Brain pericyte (primary cell): ENCODE measurements around the gene KRT17.
"Not testable (repeated sequence)": the region's sequence is repeated elsewhere in the genome, so short reads cannot be mapped to it uniquely, and the experiment has no call there.

ENCODE experiments used
- DNase-seq: peaks from one replicate; pipeline ENCODE4 v3.0.0-alpha.2; 2012; ENCODE audit warnings: low read depth, low spot score

Gene KRT17

DNA sequence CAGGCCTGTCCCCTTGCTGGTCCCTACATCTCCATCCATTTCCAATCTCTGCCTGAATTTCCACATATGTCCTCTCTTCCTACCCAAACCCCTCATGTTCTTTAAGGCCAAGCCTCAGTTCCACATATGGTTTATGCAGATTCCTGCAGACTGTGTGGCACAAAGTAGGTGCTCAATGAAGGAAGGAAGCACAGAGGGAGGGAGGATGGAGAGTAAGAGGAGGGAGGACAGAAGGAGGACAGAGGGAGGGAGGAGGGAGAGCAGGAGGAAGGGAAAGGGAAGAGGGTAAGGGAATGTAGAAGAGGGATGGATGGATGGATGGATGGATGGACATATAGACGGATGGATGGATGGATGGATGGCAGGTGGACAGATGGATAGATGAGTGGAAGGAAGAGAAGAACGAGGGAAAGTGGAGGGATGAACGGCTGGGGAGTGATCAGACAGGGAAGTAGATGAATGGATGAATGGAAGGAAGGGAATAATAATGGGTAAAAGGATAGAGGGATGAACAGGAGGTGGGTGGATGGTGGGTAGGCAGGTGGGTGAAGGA, 29.9 kb downstream of the KRT17 start:
- no peak for DNase-seq

DNA sequence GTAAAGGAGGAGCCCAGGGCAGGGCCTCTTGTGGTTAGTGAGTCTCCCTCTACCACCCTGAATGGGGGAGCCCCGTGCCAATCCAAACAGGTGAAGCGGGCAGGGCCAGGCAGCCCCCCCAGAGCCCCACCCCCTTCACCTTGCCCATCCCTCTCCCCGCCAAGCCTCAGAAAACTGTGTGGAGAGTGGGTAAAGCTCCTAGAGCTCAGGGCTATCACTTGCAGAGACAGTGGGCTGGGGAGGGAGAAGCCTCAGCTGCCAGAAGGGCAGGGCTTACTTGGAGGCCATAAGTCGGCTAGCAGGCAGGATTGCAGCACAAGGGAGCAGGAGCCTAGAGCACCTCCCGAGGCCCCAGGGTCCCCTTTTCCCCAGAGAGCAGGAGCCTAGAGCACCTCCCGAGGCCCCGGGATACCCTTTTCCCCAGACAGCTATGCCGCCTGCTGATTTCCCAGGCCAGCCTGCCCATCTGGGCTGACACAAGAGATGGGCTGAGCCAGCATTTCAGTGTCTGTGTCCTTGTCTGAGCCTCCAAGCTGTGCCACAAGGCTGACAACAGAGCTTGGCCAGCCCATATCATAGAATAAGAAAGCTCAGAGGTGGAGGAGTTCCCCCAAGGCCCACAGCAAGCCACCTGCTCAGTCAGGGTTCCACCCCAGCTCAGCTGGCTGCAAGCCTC, 30.9 kb downstream of the KRT17 start:
- DNase-seq = no peak

DNA sequence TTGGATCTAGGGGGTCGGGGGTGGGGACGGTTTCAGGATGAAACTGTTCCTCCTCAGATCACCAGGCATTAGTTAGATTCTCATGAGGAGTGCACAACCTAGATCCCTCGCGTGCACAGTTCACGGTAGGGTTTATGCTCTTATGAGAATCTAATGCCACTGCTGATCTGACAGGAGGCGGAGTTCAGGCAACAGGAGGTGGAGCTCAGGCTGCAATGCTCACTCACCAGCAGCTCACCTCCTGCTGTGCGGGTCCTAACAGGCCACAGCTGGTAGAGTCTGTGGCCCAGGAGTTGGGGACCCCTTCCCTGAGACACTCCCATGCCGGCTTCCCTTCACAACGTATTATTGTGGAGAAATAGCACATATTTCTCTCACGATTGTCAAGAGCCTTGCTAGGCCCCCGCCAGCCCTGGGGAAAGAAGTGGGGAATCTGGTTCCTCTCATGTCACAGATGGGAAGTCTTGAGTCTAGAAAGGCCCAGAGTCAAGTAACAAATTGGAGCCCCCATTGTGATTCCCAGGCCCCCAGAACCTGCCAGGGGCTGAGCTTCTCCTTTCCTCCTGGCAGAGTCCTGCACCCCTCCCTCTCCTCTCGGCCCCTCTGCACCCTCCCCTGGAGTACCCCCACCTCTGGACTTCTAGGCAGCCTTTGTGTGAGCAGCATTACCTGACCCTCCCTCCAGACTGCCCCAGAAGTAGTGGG, 31.6 kb downstream of the KRT17 start:
- DNase-seq = no peak

DNA sequence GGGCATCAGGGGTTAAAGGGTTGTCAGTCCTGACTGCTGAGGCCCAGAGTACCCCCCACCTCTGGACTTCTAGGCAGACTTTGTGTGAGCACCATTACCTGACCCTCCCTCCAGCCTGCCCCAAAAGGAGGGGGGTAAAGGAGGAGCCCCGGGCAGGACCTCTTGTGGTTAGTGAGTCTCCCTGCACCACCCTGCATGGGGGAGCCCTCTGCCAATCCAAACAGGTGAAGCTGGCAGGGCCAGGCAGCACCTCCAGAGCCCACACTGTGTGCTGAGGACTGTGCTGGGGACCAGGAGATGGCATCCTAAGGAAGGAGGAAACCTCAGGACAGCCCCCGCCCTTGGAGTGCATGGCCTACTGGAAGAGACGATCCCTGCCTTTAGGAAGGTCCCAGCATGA, 35.1 kb downstream of the KRT17 start:
- DNase-seq = no peak

DNA sequence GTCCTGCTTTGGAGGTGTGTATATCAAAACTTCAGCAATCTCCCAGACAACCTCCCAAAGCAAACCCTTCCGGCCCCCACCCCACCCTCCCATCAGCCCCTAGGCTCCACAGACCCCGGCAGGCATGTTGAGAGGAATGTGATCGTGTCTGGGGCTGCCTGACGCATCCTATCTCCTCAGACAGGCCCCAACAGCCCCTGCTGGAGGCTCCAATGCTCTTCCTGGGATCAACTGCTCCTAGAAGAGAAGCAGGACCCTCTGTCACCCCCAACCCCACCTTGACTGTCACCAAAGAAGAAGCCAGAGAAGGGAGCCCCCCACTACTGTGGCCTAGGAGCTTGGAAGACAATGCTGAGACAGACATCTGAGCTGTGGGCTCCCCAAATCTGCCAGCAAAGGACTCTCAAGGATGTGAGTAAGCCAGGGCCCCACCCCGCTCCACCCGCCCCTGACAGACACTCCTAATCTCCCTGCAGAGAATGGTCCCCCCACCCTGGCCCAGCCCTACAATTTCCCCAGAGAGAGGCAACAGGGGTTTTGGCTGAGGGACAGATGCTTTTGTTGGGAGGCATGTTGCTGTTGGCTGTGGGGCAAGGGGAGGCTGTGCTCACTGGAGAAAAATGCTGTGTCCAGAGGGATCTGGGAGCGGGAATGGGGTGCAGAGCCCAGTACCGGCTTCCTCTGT, 36.1 kb downstream of the KRT17 start:
- DNase-seq = no peak

DNA sequence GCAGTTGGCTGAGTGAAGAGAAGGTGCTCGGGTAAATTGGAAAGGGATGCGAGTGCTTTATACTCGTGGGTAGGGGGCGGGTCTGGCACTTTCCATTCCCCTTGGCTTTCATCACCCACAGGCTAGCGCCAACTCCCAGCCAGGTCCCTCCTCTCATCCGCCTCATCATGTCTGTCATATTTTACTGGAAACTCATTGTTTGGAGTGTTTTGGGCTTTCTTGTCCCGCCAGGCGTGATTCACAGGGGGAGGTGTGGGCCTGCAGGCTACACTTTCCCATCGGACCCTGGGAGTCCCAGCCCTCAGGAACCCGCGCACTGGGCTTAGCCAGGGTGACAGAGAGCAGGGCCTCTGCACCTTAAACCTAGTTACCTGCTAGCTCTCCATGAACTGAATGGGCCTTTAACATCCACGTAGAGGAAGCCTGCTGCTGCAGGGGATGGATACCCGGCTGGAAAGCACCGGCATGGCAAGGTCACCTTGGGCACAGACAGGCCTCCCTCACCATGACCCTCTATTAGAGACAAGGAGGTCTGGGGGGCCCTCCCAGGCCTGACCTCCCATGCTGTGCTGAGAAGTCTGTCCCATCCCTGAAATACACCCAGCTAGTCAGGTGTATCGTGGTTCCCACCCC, 37.4 kb downstream of the KRT17 start, which contains the start of gene KRT14:
KRT14 (minus strand) TSS at position 33 of the 633 bp plus-strand sequence. CDS start 61 bp downstream, outside the sequence.
- DNase-seq = no peak

DNA sequence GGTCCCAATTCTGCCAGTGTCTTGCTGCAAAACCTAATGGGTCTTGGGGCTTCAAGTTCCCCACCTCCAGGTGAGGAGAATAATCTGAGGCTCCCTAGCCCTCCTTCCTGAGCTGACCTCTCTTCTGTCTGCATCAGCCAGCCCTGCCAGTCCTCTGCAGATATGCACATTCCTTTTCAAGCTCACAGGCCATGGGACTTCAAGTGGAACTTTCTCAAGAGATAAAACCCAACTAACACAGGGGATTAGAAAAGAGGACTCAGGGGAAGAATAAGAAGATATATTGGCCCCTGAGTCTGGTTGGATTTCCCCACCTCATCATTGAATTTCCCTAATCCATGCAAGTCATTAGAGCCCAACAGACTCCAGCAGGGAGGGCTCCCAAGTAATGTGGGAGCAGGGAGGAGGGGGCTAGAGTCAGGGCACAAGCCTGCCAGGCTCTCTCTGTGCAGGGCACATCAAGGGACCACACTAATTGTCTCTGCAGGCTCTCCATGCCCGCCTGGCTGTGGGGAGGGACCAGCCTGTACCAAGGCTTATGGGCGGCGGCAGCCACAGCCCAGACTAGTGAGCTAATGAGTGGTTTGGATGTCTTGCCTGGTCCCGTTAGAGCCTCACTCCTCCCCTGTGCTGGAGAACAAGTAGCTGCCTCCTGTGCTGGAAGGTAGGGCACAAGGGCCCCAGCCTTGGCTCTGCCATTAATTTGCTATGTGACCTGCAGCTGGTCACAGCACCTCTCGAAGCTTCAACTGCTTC, 38.9 kb downstream of the KRT17 start:
- no peak for DNase-seq

DNA sequence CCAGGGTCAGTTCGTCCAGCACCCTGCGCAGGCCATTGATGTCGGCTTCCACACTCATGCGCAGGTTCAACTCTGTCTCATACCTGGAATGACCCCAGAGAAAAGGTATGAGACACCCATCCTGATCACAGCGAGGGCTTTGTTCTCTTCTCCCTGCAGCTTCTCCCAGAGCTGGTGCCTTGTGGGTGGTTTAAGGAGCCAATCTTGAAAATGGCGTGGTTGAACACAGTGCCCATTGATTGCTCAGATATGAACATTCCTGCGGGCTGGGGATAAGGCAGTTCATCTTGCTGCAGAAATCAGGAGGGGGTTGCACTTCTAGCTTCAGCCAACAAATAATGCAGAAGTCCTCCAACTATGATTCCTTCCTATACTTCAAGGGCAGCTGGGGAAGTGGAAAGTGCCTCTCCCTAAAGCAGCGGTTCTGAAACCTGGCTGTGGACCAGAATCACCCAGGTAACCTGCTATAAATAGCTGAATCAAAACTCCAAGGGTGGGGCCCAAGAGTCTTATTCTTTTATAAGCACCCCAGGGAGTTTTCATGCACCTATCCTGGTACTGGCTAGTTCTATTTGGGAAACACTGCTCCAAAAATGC, 39.9 kb downstream of the KRT17 start:
- DNase-seq = not testable (repeated sequence)

DNA sequence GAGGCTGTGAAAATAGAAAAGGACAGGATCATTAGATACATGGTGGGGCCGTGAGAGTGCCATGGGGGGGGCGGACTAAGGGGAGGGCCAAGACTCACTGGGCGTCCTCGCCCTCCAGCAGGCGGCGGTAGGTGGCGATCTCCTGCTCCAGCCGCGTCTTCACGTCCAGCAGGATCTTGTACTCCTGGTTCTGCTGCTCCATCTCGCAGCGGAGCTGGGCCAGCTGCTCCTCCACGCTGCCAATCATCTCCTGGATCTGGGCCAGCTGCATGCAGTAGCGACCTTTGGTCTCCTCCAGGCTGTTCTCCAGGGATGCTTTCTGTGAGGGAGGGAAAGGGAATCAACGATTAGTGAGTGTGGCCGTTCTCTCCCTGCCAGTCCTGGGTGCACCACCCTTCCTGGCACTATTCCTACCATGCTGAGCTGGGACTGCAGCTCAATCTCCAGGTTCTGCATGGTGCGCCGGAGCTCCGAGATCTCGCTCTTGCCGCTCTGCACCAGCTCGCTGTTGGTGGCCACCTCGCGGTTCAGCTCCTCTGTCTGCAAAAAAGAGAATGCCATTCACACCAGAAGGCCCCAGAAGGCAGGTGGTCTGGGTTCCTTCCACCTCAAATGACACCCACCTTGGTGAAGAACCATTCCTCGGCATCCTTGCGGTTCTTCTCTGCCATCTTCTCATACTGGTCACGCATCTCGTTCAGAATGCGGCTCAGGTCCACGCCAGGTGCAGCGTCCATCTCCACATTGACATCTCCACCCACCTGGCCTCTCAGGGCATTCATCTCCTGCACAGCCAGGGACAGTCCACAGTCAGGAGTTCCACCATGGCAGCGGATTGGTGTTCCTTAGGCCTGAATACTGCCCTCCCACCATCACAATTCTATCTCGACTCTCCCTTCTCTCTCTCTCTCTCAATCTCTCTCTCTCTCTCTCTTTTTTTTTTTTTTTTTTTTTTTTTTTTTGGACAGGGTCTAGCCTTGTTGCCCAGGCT, 40.9 kb downstream of the KRT17 start:
- no peak for DNase-seq

DNA sequence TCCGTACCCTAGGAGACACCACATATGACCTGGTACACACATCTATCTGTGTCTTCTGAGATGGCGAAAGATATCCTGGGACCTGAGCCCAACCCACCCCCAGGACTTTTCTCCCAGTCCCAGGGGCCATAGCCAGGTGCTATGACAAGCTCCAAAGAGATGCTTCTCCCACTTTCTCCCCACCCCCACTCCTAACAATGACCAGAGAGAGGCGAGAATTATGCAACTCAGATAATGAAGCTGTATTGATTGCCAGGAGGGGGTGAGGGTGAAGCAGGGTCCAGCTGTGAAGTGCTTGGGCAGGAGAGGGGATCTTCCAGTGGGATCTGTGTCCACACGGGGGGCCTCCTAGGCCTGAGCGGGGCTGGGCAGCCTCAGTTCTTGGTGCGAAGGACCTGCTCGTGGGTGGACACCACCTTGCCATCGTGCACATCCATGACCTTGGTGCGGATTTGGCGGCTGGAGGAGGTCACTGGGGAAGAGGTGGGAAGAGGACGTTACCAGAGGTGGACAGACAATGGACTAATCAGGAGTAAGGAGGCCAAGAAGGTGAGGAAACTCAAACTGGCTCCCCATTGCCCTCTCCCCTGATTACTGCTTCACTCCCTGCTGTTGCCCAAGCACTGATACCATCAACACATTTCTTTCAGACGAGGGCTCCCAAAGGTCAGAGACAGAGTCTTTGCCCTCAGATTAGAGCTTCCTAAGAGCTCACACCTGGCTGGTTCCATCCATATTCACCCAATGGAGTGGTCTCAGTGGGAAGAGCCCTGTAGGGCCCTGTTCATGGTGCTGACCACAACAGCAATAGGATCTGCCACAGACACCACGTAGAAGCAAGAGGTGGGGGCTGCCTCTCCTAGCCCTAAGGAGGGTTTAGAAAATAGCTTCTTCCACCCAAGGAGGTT, 42.1 kb downstream of the KRT17 start:
- not testable (repeated sequence) for DNase-seq

DNA sequence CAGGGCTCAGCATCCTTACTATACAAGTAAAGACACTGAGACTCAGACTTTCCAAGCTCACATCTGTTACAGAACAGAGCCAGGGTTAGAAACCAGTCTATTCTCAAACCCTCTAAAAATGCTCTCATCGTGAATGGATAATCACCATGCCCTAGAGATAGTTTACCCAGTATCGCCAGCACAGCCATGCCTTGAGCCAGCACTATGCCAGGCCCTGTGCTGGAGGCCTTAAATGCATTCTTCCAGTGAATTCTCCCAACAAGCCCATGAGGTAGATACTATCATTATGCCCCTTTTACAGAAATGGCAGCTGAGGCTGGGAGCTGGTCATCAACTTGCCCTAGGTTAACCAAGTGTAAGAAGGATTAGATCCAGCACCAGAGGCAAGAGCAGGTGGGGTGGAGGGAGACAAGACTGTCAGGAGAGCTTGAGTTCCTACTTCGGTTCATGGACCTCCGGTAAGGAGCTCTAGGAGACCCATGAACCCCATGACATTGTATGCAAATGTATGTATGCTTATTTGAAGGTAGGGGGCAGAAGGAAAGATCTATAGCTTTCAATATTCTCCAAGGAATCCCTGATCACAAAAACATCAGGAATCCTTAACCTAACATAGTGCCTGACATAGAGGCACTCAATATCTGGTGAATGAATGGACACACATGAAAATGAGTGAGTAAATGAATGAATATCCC, 42.9 kb downstream of the KRT17 start:
- DNase-seq = no peak

DNA sequence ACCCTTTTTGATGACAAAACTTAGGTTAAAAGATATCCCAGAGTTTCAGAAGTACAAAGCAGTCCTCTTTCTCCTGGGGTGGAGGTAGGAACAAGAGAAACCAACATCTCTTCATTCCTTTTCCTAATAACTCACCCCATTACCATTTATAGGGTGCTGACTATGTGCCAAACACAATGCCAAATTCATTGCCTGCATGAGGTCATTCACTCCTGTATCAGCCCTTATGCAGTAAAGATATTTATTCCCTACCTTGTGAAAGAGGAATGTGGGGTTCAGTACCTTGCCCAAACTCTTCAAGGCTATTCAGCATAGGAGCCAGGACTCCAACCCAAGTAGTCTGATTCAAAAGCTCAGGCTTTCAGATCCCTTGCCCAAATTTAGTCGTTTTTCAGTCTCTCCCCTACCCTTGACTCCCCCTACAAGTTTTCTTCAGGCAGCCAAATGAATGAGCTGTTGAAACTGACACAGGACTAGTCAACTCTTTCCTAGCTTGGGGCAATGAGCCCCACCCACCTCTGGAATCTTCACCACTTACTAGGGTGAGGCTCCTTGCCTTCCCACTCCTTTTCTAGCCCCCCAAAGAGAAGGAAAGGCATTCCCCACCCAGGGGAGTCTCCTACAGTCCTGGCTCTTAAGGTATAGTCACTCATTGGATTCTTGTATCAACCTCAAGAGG, 43.5 kb downstream of the KRT17 start:
- no peak for DNase-seq

DNA sequence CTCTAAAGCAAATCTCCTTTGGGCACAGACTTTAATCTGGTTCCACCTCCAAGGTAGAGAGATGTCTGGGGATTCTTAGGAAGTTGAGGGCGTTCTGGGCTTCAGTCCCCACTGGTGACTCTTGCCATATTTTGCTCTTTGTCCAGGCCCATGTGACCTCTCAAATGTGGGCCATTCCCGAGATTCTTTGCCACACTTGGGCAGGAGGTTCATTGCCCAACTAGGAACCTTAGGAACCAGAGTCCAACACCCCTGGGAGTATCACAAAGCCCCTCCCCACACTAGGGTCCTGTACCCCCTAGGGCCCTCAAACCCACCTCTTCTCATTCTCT, 44.2 kb downstream of the KRT17 start:
- DNase-seq = no peak

DNA sequence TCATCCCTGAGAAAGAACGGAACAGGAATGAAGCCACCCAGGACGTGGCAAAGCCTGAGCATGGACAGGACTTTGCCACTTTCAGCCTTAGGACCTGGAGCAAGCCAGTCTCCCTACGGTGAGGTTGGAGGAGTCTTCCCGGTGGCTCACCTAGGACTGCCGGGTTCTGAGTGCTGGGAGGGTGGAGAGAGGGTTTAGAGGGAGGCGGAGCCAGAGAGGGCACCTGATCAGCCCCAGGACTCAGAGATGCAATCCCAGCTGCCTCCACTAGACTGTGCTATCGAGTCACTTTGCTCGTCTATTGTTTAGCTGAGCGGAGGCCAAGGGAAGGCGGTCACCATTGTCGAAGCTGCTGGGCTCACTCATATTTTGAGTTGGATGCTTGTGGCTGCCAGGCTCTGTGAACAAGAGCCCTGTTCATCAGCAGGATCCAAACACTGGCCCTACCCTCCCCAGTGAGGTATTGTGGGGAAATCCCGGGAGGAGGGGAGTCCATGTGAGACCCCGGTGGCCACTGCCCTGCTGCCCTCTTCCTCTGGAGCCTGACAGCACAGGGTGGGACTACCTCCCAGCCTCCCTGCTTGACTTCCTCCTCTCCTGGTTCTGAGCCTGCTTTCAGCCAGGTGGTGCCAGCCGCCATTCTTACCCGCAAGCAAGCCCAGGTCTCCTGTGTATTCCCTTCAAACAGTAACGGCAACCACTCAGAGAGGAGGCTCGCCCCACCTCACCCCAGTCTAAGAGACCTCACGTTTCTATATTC, 44.7 kb downstream of the KRT17 start:
- DNase-seq = peak; percentile 29

DNA sequence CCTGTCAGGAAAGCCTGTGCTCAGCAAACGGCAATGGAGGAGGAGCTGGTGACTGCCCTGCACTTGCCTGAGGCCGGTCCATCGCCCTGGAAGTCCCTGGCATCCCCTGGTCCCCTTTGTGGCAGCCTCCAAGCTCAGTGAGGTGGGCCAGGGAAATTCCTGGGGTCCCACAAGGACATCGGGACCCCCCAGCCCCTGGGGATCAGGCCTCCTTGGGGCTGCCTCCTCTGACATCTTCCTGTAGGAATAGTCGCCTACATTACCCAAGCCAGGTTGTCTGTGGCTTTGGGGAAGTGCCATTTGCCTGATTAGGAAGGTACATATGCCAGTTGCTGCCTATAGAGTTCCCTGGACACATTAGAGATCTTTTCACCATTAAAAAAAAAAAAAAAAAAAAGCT, 45.4 kb downstream of the KRT17 start:
- DNase-seq = no peak

DNA sequence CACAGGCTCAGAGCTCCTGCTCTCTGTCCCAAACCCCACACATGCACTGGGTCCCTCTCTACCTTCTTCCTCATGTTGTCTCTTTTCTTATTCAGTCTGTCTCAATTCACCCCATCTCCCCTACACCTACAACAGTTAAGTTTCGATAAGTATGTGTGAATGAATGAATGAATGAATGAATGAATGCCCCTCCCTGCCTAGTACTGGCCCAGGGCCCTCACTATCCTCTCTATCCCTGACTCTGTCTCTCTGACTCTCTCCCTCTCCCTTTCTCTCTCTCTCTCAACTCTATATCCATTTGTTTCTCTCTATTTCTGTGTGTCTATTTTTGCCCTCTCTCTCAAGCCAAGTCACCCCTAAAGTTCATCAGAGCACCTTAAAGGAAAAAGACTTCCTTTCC, 45.8 kb downstream of the KRT17 start:
- DNase-seq = no peak

DNA sequence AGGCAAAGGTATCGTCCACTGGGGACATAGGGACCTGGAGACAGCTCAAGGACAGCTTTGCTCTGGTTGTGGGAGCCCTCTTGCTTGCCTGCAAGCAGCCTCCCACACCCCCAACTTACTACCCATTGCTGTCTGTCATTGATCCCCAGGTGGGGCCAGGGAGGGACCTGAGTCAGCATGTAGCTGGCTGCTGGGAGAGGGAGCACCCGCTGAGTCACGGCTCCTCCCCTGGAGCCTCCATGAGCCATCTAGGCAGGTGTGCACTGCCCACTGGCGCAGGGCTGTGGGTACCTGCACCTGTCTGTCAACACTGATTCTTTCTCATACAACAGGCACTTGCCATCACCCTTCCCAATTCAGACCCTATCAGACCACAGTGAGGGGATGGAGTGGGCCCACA, 47.6 kb downstream of the KRT17 start:
- DNase-seq = not testable (repeated sequence)
